Lower lobe of right lung (tissue), 2 donors: ENCODE data around the gene PPP3CA. TPM values are rescaled to one million over a fixed set of nuclear protein-coding genes. Genes with fewer than 3 reads are reported as not detected.

ENCODE experiments used
- ATAC-seq, 2 donors: fragments of 200-7000 bp; cut with Tn5 transposase; one replicate each; pipeline ENCODE4 v1.9.1; 2020 to 2022; ENCODE audit warnings: mild to moderate bottlenecking in 2 of 2, moderate library complexity in 2 of 2
- DNase-seq: peaks from one replicate; pipeline ENCODE4 v3.0.0-alpha.2; 2020
- H3K27ac ChIP-seq: fragments of 200-600 bp; one replicate; pipeline ENCODE4 v1.8.0; 2022
- H3K27me3 ChIP-seq: fragments of 200-600 bp; one replicate; pipeline ENCODE4 v1.8.0; 2022; ENCODE audit warnings: low read depth
- H3K36me3 ChIP-seq: fragments of 200-600 bp; one replicate; pipeline ENCODE4 v1.8.0; 2022; ENCODE audit warnings: mild to moderate bottlenecking
- H3K4me1 ChIP-seq: fragments of 200-600 bp; one replicate; pipeline ENCODE4 v1.8.0; 2022
- H3K4me3 ChIP-seq: fragments of 200-600 bp; one replicate; pipeline ENCODE4 v1.8.0; 2022; ENCODE audit warnings: mild to moderate bottlenecking
- H3K9me3 ChIP-seq: fragments of 200-600 bp; one replicate; pipeline ENCODE4 v1.8.0; 2022
- CTCF ChIP-seq: fragments of 200-600 bp; IDR thresholded peaks from one replicate; pipeline ENCODE4 v1.8.0; 2022; ENCODE audit warnings: antibody characterized with exemption, mild to moderate bottlenecking
- intact Hi-C: fragments of 100-400 bp; cut with DNase I; formaldehyde crosslinking; loops from one replicate; pipeline ENCODE4 v1.11.0; 2022
- total RNA-seq: library from RNA; stranded (reverse); fragmentation: NEBNext Ultra II Directional; extraction: Animal tissue kit (Norgen Biotek cat#: 25700); gene quantifications from one replicate; pipeline ENCODE4 v1.2.1, GENCODE V29; 2021
- donor health status: DM: no; HTN: yes; CAD: no; lungs with severe emphysema.

PPP3CA gene
- total RNA-seq, 1 donor from 2014 or later = 50.2 TPM

GRCh38 chr4:101332424-101332823 is 14.9 kb downstream of the PPP3CA start:
- no peak for ATAC-seq
- no peak for DNase-seq
- Histone ChIP-seq H3K9me3 (no peaks in the 10 kb centered on the region), H3K4me1 (peaks cover 15% of the 10 kb centered on the region), H3K27me3 (no peaks in the 10 kb centered on the region), H3K27ac (no peak overlapping the region), H3K4me3 (no peak overlapping the region), H3K36me3 (no peaks in the 10 kb centered on the region)
- intact Hi-C loops = no loop called here
- no peak for TF ChIP-seq CTCF

GRCh38 chr4:101331017-101331416 is 16.3 kb downstream of the PPP3CA start:
- no peak overlapping the region for H3K4me3 ChIP-seq
- ATAC-seq (no peak), DNase-seq (no peak)
- H3K4me1 ChIP-seq = peaks cover 12% of the 10 kb centered on the region
- no peaks in the 10 kb centered on the region for H3K27me3 ChIP-seq
- no peak overlapping the region for H3K27ac ChIP-seq
- intact Hi-C loops = no loop called here
- TF ChIP-seq CTCF = no peak
- H3K36me3 ChIP-seq = no peaks in the 10 kb centered on the region
- H3K9me3 ChIP-seq = no peaks in the 10 kb centered on the region

GRCh38 chr4:101329592-101329991 is 17.7 kb downstream of the PPP3CA start:
- ATAC-seq = no peak
- Histone ChIP-seq H3K27me3 (no peaks in the 10 kb centered on the region), H3K36me3 (no peaks in the 10 kb centered on the region), H3K4me3 (no peak overlapping the region), H3K4me1 (peaks cover 12% of the 10 kb centered on the region), H3K27ac (no peak overlapping the region), H3K9me3 (no peaks in the 10 kb centered on the region)
- intact Hi-C loops = no loop called here
- no peak for TF ChIP-seq CTCF
- DNase-seq = no peak

GRCh38 chr4:101328063-101328602 is 19.2 kb downstream of the PPP3CA start:
- intact Hi-C loops = no loop called here
- peak in 1 of 2 donors; percentile 59 for ATAC-seq
- no peak overlapping the region for H3K27ac ChIP-seq
- no peak for TF ChIP-seq CTCF
- H3K27me3 ChIP-seq = no peaks in the 10 kb centered on the region
- no peaks in the 10 kb centered on the region for H3K9me3 ChIP-seq
- no peaks in the 10 kb centered on the region for H3K36me3 ChIP-seq
- H3K4me3 ChIP-seq = no peak overlapping the region
- peaks cover 12% of the 10 kb centered on the region for H3K4me1 ChIP-seq
- DNase-seq = no peak

- H3K27ac ChIP-seq = no peak overlapping the region
- no peak for TF ChIP-seq CTCF
- H3K9me3 ChIP-seq = no peaks in the 10 kb centered on the region
- DNase-seq (no peak), ATAC-seq (no peak)
- H3K4me3 ChIP-seq = no peak overlapping the region
- H3K27me3 ChIP-seq = no peaks in the 10 kb centered on the region
- intact Hi-C loops = no loop called here
- H3K4me1 ChIP-seq = peaks cover 17% of the 10 kb centered on the region
- H3K36me3 ChIP-seq = no peaks in the 10 kb centered on the region
These were observed 20.8 kb downstream of the PPP3CA start for GRCh38 chr4:101326576-101326975.

GRCh38 chr4:101322743-101323142 is 24.6 kb downstream of the PPP3CA start:
- intact Hi-C loops = no loop called here
- no peaks in the 10 kb centered on the region for H3K36me3 ChIP-seq
- peaks cover 16% of the 10 kb centered on the region for H3K4me1 ChIP-seq
- no peaks in the 10 kb centered on the region for H3K27me3 ChIP-seq
- H3K9me3 ChIP-seq = no peaks in the 10 kb centered on the region
- DNase-seq (no peak), ATAC-seq (no peak)
- no peak overlapping the region for H3K27ac ChIP-seq
- no peak for TF ChIP-seq CTCF
- no peak overlapping the region for H3K4me3 ChIP-seq
